ENCODE data around the gene TRIM17.

DNA sequence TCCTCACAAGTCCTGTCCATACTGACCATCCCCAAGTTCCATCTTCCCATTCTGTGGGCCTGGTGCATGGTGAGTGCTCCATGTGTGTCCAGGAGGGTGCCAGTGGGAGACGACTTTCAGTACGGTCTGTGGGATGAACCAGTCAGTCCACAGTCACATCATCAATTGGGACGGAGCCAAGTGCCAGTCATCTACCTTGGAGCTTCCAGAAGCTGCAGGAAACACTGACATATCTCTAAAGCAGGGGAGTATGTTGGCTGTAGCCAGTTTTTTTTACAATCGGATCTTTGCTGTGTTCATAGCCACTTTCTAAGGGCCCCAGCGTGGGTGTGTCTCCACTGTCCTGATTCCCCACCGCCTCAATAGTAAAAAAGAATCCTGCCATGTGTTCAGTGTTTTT, 13.6 kb upstream of the TRIM17 start:
- TF ChIP-seq POLR2A (IDR thresholded peaks at IDR 0.05) = no peak
- TF ChIP-seq, protein P1, sequence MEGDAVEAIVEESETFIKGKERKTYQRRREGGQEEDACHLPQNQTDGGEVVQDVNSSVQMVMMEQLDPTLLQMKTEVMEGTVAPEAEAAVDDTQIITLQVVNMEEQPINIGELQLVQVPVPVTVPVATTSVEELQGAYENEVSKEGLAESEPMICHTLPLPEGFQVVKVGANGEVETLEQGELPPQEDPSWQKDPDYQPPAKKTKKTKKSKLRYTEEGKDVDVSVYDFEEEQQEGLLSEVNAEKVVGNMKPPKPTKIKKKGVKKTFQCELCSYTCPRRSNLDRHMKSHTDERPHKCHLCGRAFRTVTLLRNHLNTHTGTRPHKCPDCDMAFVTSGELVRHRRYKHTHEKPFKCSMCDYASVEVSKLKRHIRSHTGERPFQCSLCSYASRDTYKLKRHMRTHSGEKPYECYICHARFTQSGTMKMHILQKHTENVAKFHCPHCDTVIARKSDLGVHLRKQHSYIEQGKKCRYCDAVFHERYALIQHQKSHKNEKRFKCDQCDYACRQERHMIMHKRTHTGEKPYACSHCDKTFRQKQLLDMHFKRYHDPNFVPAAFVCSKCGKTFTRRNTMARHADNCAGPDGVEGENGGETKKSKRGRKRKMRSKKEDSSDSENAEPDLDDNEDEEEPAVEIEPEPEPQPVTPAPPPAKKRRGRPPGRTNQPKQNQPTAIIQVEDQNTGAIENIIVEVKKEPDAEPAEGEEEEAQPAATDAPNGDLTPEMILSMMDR (IDR thresholded peaks at IDR 0.05) = no peak

Data from testis (tissue), 2 donors.